ENCODE data around the gene MYO5A.

The MYO5A gene

DNA sequence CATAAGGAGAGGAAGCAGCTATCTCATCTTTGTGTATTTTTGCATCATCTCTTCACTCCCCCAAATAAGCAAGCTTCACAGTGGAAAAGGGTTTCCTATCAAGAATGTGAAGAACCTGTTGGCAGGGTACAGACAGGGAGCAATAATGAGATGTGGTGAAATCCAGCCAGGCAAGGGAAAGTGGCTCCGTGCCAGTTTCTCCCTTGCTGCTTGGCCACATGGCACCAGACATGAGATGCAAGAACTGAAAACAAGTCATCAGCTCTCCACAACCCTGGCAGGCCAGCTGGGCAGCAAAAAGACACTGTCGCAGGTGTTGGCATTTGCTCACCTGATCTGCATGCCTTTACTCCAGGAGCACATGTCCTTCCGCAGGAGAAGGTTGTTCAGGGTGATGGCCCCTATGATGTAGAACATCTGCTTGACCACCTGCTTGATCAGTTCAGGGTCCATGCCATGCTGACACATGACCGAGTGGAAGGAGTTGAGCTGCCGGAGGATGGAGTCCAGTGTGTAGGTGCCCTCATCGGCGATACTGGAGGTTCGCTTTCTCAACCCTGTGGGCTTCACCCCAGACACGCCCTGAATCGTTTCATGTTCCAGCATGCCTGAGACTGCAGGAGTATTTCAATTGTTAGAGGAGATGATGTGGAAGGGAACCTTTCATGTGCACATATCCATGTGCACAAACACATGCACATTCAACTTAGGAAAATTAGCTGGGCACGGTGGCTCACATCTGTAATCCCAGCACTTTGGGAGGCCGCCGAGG, 209.8 kb downstream of the MYO5A start:
- H3K4me1 Mint-ChIP-seq, result no peaks in the 10 kb centered on the region
- H3K36me3 Mint-ChIP-seq (ENCODE audit: low read depth), result peaks cover 14% of the 10 kb centered on the region
- no peaks in the 10 kb centered on the region for H3K9me3 Mint-ChIP-seq
- H3K4me3 Mint-ChIP-seq, result no peak overlapping the region
- H3K27me3 Mint-ChIP-seq (ENCODE audit: low read depth), result no peaks in the 10 kb centered on the region
- TF ChIP-seq, protein P1, sequence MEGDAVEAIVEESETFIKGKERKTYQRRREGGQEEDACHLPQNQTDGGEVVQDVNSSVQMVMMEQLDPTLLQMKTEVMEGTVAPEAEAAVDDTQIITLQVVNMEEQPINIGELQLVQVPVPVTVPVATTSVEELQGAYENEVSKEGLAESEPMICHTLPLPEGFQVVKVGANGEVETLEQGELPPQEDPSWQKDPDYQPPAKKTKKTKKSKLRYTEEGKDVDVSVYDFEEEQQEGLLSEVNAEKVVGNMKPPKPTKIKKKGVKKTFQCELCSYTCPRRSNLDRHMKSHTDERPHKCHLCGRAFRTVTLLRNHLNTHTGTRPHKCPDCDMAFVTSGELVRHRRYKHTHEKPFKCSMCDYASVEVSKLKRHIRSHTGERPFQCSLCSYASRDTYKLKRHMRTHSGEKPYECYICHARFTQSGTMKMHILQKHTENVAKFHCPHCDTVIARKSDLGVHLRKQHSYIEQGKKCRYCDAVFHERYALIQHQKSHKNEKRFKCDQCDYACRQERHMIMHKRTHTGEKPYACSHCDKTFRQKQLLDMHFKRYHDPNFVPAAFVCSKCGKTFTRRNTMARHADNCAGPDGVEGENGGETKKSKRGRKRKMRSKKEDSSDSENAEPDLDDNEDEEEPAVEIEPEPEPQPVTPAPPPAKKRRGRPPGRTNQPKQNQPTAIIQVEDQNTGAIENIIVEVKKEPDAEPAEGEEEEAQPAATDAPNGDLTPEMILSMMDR (IDR thresholded peaks at IDR 0.05; ENCODE audit: unreplicated experiment in 3 of 3), result no peak
- H3K27ac Mint-ChIP-seq, result no peak overlapping the region

DNA sequence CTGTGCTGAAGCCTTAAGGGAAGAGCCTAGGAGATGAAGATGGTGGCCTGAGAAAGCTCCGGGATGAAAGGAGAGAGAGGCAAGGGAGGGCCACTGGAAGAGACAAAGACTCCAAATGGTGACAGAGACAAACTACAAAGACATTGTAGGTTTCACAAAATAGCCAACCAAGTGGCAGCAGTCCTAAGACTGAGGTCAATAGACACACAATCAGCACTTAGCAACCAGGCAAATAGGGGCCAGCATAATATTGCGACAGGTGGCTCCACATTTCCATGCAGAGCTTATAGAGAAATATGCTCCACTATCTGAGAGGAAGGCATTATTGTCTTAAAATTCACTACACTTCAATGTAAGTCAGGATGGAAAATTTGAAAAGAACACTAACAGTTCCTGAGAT, 211.0 kb downstream of the MYO5A start:
- Mint-ChIP-seq H3K9me3 (no peaks in the 10 kb centered on the region), H3K4me3 (no peak overlapping the region), H3K27ac (no peak overlapping the region), H3K4me1 (no peaks in the 10 kb centered on the region), H3K36me3 (ENCODE audit: low read depth) (peaks cover 14% of the 10 kb centered on the region), H3K27me3 (ENCODE audit: low read depth) (no peaks in the 10 kb centered on the region)
- TF ChIP-seq, protein P1 (IDR thresholded peaks at IDR 0.05; ENCODE audit: unreplicated experiment in 3 of 3), result no peak

DNA sequence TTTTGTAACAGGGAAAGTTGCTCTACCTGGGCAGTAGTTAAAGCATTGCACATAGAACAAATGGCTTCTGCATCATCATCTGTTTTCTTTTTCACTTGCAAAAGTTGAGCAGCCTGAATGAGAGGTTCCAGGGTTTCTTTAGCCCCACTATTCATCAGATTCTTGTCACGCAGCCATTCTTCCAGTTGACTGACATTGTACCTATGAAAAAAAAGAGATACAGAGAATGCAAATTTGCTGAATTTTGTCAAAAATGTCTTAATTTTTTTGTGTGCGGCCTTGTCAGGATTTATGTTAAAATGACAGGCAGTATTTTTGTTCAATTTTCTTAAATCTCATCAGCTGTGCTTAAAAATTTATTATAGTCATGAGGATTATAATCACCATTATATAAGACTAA, 211.7 kb downstream of the MYO5A start:
- no peaks in the 10 kb centered on the region for H3K9me3 Mint-ChIP-seq
- H3K27ac Mint-ChIP-seq, result no peak overlapping the region
- no peaks in the 10 kb centered on the region for H3K4me1 Mint-ChIP-seq
- H3K36me3 Mint-ChIP-seq (ENCODE audit: low read depth), result peaks cover 14% of the 10 kb centered on the region
- no peak overlapping the region for H3K4me3 Mint-ChIP-seq
- TF ChIP-seq, protein P1 (IDR thresholded peaks at IDR 0.05; ENCODE audit: unreplicated experiment in 3 of 3), result no peak
- H3K27me3 Mint-ChIP-seq (ENCODE audit: low read depth), result no peaks in the 10 kb centered on the region

DNA sequence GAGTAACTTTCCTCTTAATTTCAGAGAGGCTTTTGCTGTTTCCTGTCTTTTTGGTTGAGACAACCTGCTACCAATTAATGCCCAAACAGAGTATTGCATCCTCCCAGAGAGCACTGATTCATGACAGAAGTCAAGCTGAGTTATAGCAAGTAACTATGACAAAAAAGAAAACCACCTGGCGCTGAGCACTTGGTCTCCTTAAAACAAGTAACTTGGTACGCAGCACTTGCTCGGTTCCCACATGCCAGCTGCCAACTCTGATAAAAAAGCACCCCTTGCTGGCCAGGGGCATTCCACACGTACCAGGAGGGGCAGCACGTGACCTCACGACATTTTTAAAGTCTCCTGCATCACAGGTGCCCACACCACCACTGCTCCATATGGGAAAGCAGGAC, 219.5 kb downstream of the MYO5A start:
- no peaks in the 10 kb centered on the region for H3K9me3 Mint-ChIP-seq
- no peak overlapping the region for H3K4me3 Mint-ChIP-seq
- no peaks in the 10 kb centered on the region for H3K36me3 Mint-ChIP-seq (ENCODE audit: low read depth)
- TF ChIP-seq, protein P1 (IDR thresholded peaks at IDR 0.05; ENCODE audit: unreplicated experiment in 3 of 3), result no peak
- H3K27me3 Mint-ChIP-seq (ENCODE audit: low read depth), result no peaks in the 10 kb centered on the region
- H3K27ac Mint-ChIP-seq, result peak overlapping the region in 1 of 3 experiments; percentile 73
- no peaks in the 10 kb centered on the region for H3K4me1 Mint-ChIP-seq

DNA sequence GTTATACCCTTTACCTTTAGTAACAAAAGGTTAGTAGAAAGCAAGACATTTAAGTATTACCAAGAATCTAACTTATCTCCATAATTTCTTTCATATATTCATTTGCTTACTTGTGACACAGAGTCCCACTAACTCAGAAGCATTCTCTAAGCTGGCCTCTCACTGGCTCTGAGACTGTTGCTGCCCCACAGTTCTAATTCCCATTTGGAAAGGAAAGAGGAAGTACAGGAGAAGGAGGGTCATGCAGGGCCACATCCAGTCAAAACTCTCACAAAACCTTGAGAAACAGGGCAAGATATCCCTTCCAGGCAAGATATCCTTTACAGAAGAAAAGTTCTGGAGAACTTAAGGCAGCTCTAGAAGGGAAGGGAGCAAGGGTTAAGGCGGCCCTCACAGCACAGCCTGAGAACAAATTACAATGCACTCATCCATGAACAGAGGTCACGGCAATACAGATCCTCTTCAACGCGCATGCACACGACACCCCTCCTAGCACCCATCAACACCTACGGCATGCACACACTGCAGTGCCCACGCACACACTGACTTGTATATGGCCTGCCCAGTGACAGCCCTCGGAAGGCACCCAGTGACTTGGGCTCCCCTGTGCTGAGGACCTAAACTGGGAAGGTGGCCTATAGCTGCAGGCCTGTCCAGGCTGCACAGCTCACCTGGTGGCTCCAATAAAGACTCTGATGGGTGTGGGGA, 220.1 kb downstream of the MYO5A start:
- no peaks in the 10 kb centered on the region for H3K4me1 Mint-ChIP-seq
- H3K27me3 Mint-ChIP-seq (ENCODE audit: low read depth), result no peaks in the 10 kb centered on the region
- no peaks in the 10 kb centered on the region for H3K36me3 Mint-ChIP-seq (ENCODE audit: low read depth)
- no peaks in the 10 kb centered on the region for H3K9me3 Mint-ChIP-seq
- no peak overlapping the region for H3K4me3 Mint-ChIP-seq
- TF ChIP-seq, protein P1 (IDR thresholded peaks at IDR 0.05; ENCODE audit: unreplicated experiment in 3 of 3), result no peak
- peak overlapping the region in 1 of 3 experiments; percentile 73 for H3K27ac Mint-ChIP-seq

All from nephron (organoid).